GM12878 (cell line): Measurements from ENCODE around the gene HEYL. TPM values are rescaled to one million over a fixed set of nuclear protein-coding genes. Genes with fewer than 3 reads are reported as not detected.

Experiments used
- ATAC-seq: fragments of 200-7000 bp; cut with Tn5 transposase; 3 replicates; pipeline ENCODE4 v1.9.1; 2020; ENCODE audit warnings: mild to moderate bottlenecking, moderate library complexity
- BruUV-seq: library from RNA; stranded (reverse); fragments of 400-500 nt; replicated peaks from 2 replicates; lab custom pipeline; 2021; lab: Mats Ljungman, UMichigan
- CTCF ChIA-PET: fragments of 300-600 bp; sonication (Branson Sonifier 250); formaldehyde crosslinking; extraction: SDS; loops from one replicate; lab custom pipeline; 2021; ENCODE audit warnings: inconsistent platforms; lab: Yijun Ruan, JAX
- POLR2A ChIA-PET: fragments of 350-600 bp; formaldehyde crosslinking; extraction: SDS; loops from one replicate; lab custom pipeline; 2021; ENCODE audit warnings: inconsistent platforms; lab: Charles Lee
- RAD21 ChIA-PET: fragments of 300-600 bp; sonication (Branson Sonifier 250); formaldehyde crosslinking; loops from one replicate; lab custom pipeline; 2023; ENCODE audit warnings: antibody characterized with exemption; ENCODE audit not compliant: unreplicated experiment; lab: Charles Lee
- SMC1A ChIA-PET: fragments of 300-600 bp; sonication (Branson Sonifier 250); formaldehyde crosslinking; loops from one replicate; lab custom pipeline; 2023; ENCODE audit not compliant: unreplicated experiment, uncharacterized antibody; lab: Charles Lee
- DNase-seq: peaks from one replicate; pipeline ENCODE4 v3.0.0-alpha.2; 2011; ENCODE audit warnings: low read depth, low spot score
- FAIRE-seq: peaks from 3 replicates; lab custom pipeline; 2011; peaks lifted over from hg19 to GRCh38; lab: Jason Lieb, UNC
- H2AFZ ChIP-seq: 2 replicates; pipeline ENCODE4 v1.6.0; 2011; ENCODE audit warnings: low read depth, low read length, control low read depth; ENCODE audit not compliant: control insufficient read depth
- H3K27ac ChIP-seq: 2 replicates; pipeline ENCODE4 v1.5.1; 2011; ENCODE audit warnings: control low read depth; ENCODE audit not compliant: control insufficient read depth, insufficient read depth
- H3K27me3 ChIP-seq, 2 experiments: replicated peaks in 1 of 2; 2 replicates each; pipeline versions ENCODE4 v1.6.0 to v1.6.1; 2011; ENCODE audit warnings: low read length in 1 of 2; ENCODE audit not compliant: control insufficient read depth in 2 of 2, insufficient read depth in 2 of 2
- H3K36me3 ChIP-seq, 2 experiments: 2 replicates each; pipeline ENCODE4 v1.5.1; 2011; ENCODE audit warnings: low read length in 1 of 2; ENCODE audit not compliant: control insufficient read depth in 2 of 2, insufficient read depth in 2 of 2
- H3K4me1 ChIP-seq: 2 replicates; pipeline ENCODE4 v1.6.1; 2011; ENCODE audit warnings: mild to moderate bottlenecking, low read length, moderate library complexity, mixed read lengths; ENCODE audit not compliant: control insufficient read depth, insufficient read depth
- H3K4me2 ChIP-seq: 2 replicates; pipeline ENCODE4 v1.6.0; 2011; ENCODE audit warnings: control low read depth; ENCODE audit not compliant: control insufficient read depth, insufficient read depth
- H3K4me3 ChIP-seq: fragments of 200-600 bp; sonication (generic); 2 replicates; pipeline ENCODE4 v1.5.1; 2016
- H3K79me2 ChIP-seq: 2 replicates; pipeline ENCODE4 v1.6.0; 2011; ENCODE audit warnings: low read length; ENCODE audit not compliant: control insufficient read depth, insufficient read depth
- H3K9ac ChIP-seq: 2 replicates; pipeline ENCODE4 v1.8.0; 2011; ENCODE audit warnings: low read length, control low read depth, mixed read lengths; ENCODE audit not compliant: control insufficient read depth, insufficient read depth
- H3K9me3 ChIP-seq: replicated peaks from 3 replicates; pipeline ENCODE4 v1.5.1; 2011; ENCODE audit warnings: mild to moderate bottlenecking, low read length; ENCODE audit not compliant: control insufficient read depth, insufficient read depth
- H4K20me1 ChIP-seq: 2 replicates; pipeline ENCODE4 v1.6.0; 2011; ENCODE audit not compliant: control insufficient read depth, insufficient read depth
- CREB1 ChIP-seq: IDR thresholded peaks from 2 replicates; pipeline ENCODE4 v1.6.1; 2012; ENCODE audit warnings: low read depth, mild to moderate bottlenecking, inconsistent platforms
- FOXK2 ChIP-seq: fragments of 450-650 bp; IDR thresholded peaks from 2 replicates; pipeline ENCODE4 v1.6.1; 2017; ENCODE audit warnings: mild to moderate bottlenecking, moderate library complexity
- HDAC2 ChIP-seq: fragments of 200-600 bp; sonication (generic); IDR thresholded peaks from 2 replicates; pipeline ENCODE4 v1.6.1; 2017
- IRF4 ChIP-seq: IDR thresholded peaks from 2 replicates; pipeline ENCODE4 v1.6.1; 2011; ENCODE audit warnings: low read depth, low read length
- RAD21 ChIP-seq: IDR thresholded peaks from 2 replicates; pipeline ENCODE4 v1.6.1; 2011; ENCODE audit warnings: mild to moderate bottlenecking, low read depth, low read length, moderate library complexity; ENCODE audit not compliant: insufficient read depth
- SMC3 ChIP-seq: IDR thresholded peaks from 2 replicates; pipeline ENCODE4 v1.6.1; 2011; ENCODE audit warnings: low read length, improper control_type of control experiment, borderline replicate concordance
- YY1 ChIP-seq: IDR thresholded peaks from 2 replicates; pipeline ENCODE4 v1.6.1; 2011; ENCODE audit warnings: low read depth, mild to moderate bottlenecking, low read length
- WGBS: methylation state at CpG from one replicate; pipeline ENCODE4 v1.1.6; 2016; ENCODE audit warnings: low lambda C conversion rate; ENCODE audit not compliant: insufficient replicate concordance, insufficient coverage; ENCODE audit errors: missing lambda C conversion rate; 5-methylcytosine and 5-hydroxymethylcytosine counted together
- in situ Hi-C: fragments of 300-500 bp; cut with MboI; formaldehyde crosslinking; loops from 9 replicates; pipeline ENCODE4 v1.14.3; 2018; ENCODE audit warnings: mixed read lengths
- intact Hi-C: fragments of 100-400 bp; cut with micrococcal nuclease; formaldehyde crosslinking; loops from one replicate; pipeline ENCODE4 v1.14.2; 2022; ENCODE audit not compliant: unreplicated experiment
- polyA plus RNA-seq, 11 experiments: library from polyadenylated mRNA; depleted of rRNA in 4 of 11; unstranded in 6 of 11; stranded (reverse) in 5 of 11; fragments of >200 nt; fragmentation: Nextera tagmentation in 4 of 11; fragmentation: Illumina TruSeq in 1 of 11; extraction: Ambion mirVana in 4 of 11; extraction: Trizol in 1 of 11; gene quantifications; 1 replicate in 1 of 11; 2 replicates in 10 of 11; pipeline versions ENCODE4 v1.2.1 to v1.2.3, GENCODE V29; 2011 to 2016; ENCODE audit warnings: inconsistent platforms in 2 of 11, missing spikeins in 2 of 11, low read depth in 1 of 11
- total RNA-seq, 4 experiments: library from RNA; depleted of rRNA in 3 of 4; stranded (reverse); fragments of >200 nt in 3 of 4; fragmentation: Illumina TruSeq in 1 of 4; extraction: Trizol in 1 of 4; gene quantifications; 2 replicates each; pipeline versions ENCODE4 v1.2.1 to v1.2.3, GENCODE V29; 2013 to 2021
- TF ChIP-seq, protein P1 (sequence below), 3 experiments: IDR thresholded peaks in 2 of 3; conservative IDR thresholded peaks in 1 of 3; 2 replicates each; pipeline ENCODE4 v1.5.1; 2011; ENCODE audit warnings: low read depth in 3 of 3, low read length in 3 of 3, mild to moderate bottlenecking in 3 of 3, control low read depth in 2 of 3, moderate library complexity in 2 of 3, inconsistent platforms in 1 of 3, mixed read lengths in 1 of 3; ENCODE audit not compliant: control insufficient read depth in 2 of 3, insufficient read depth in 1 of 3; ENCODE audit errors: extremely low read depth in 1 of 3
- TF ChIP-seq, protein P2 (sequence below): fragments of 450-650 bp; IDR thresholded peaks from 2 replicates; pipeline ENCODE4 v1.6.1; 2018; ENCODE audit warnings: mild to moderate bottlenecking, low read depth, moderate library complexity; ENCODE audit not compliant: partially characterized antibody
- TF ChIP-seq, protein P3 (sequence below): fragments of 450-650 bp; IDR thresholded peaks from 2 replicates; pipeline ENCODE4 v1.6.1; 2017; ENCODE audit warnings: mild to moderate bottlenecking, moderate library complexity

HEYL gene
- total and polyA plus RNA-seq, 10 of the 15 experiments (the other 5 are each of a cell fraction or from before 2014, with no cell fraction given) = under 0.01 to 0.04 TPM; not detected in 8

DNA sequence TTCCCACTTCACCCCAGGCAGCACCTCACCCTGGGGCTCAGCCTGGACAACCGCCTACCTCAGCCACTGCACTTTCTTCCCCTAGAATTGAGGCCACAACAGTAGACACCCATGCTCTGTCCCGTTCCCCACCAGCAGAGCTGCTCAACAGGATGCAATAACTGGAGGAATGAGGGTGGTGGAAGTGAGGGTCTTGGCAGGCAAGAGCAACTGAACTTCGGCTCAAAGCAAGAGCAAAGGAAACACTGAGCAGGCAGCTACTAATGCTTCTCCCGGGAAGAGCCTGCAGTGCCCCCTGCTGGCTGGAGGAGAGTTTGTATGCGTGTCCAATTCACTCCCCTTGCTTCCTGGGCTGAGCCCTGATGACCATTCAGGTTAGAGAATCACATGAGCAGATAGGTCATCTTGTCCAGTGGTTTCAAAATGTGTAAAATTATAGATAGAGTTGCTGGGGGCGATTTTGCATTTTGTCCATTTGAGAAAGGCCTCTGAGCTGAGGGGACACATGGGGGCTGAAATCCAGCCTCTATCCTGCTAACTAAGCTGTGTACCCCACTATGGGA is 18.6 kb upstream of the HEYL start:
- RAD21 ChIA-PET = interaction anchor here (0.9 to 4.4 kb wide), 6 partner anchors 9 to 61 kb away, joined by 3 to 49 read pairs (median 6); partner anchors contain the start of gene NT5C1A
- Histone ChIP-seq H3K27ac (no peak overlapping the region), H3K9ac (no peak overlapping the region), H3K4me1 (peaks cover 5% of the 10 kb centered on the region; the same call in 1 of the 2 replicates), H3K79me2 (no peaks in the 10 kb centered on the region), H3K4me2 (no peak overlapping the region), H3K36me3 (no peaks in the 10 kb centered on the region), H3K9me3 (no peaks in the 10 kb centered on the region), H2AFZ (peak overlapping the region; percentile 89), H3K27me3 (no peaks in the 10 kb centered on the region; a peak in 1 of 4 replicates), H4K20me1 (no peaks in the 10 kb centered on the region), H3K4me3 (no peak overlapping the region)
- POLR2A ChIA-PET = interaction anchor here (1.4 kb wide), 1 partner anchor 52 kb away, joined by 4 read pairs; no protein-coding TSS in a partner anchor
- DNase-seq (no peak), ATAC-seq (peak; percentile 94), FAIRE-seq (peak; percentile 80)
- 10% methylated on average over 6 of the region's 6 CpGs for WGBS
- TF ChIP-seq, protein P1, sequence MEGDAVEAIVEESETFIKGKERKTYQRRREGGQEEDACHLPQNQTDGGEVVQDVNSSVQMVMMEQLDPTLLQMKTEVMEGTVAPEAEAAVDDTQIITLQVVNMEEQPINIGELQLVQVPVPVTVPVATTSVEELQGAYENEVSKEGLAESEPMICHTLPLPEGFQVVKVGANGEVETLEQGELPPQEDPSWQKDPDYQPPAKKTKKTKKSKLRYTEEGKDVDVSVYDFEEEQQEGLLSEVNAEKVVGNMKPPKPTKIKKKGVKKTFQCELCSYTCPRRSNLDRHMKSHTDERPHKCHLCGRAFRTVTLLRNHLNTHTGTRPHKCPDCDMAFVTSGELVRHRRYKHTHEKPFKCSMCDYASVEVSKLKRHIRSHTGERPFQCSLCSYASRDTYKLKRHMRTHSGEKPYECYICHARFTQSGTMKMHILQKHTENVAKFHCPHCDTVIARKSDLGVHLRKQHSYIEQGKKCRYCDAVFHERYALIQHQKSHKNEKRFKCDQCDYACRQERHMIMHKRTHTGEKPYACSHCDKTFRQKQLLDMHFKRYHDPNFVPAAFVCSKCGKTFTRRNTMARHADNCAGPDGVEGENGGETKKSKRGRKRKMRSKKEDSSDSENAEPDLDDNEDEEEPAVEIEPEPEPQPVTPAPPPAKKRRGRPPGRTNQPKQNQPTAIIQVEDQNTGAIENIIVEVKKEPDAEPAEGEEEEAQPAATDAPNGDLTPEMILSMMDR (IDR thresholded peaks at IDR 0.05 in 2 of 3, conservative IDR thresholded peaks at IDR 0.05 in 1 of 3; ENCODE audit: control insufficient read depth in 2 of 3, extremely low read depth in 1 of 3, insufficient read depth in 1 of 3, low read depth in 3 of 3, low read length in 3 of 3) = peak; percentile 75 to 93 (median 84)
- TF ChIP-seq, protein P2, sequence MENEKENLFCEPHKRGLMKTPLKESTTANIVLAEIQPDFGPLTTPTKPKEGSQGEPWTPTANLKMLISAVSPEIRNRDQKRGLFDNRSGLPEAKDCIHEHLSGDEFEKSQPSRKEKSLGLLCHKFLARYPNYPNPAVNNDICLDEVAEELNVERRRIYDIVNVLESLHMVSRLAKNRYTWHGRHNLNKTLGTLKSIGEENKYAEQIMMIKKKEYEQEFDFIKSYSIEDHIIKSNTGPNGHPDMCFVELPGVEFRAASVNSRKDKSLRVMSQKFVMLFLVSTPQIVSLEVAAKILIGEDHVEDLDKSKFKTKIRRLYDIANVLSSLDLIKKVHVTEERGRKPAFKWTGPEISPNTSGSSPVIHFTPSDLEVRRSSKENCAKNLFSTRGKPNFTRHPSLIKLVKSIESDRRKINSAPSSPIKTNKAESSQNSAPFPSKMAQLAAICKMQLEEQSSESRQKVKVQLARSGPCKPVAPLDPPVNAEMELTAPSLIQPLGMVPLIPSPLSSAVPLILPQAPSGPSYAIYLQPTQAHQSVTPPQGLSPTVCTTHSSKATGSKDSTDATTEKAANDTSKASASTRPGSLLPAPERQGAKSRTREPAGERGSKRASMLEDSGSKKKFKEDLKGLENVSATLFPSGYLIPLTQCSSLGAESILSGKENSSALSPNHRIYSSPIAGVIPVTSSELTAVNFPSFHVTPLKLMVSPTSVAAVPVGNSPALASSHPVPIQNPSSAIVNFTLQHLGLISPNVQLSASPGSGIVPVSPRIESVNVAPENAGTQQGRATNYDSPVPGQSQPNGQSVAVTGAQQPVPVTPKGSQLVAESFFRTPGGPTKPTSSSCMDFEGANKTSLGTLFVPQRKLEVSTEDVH = no peak
- TF ChIP-seq RAD21 (peak; percentile 64), HDAC2 (no peak), CREB1 (0 out of 2 replicates have a peak, but pooled peaks have one; percentile 30), SMC3 (peak; percentile 54; the same call in 1 of the 2 replicates), FOXK2 (no peak), YY1 (0 out of 2 replicates have a peak, but pooled peaks have one; percentile 49), IRF4 (peak; percentile 36; the same call in 1 of the 2 replicates)
- TF ChIP-seq, protein P3, sequence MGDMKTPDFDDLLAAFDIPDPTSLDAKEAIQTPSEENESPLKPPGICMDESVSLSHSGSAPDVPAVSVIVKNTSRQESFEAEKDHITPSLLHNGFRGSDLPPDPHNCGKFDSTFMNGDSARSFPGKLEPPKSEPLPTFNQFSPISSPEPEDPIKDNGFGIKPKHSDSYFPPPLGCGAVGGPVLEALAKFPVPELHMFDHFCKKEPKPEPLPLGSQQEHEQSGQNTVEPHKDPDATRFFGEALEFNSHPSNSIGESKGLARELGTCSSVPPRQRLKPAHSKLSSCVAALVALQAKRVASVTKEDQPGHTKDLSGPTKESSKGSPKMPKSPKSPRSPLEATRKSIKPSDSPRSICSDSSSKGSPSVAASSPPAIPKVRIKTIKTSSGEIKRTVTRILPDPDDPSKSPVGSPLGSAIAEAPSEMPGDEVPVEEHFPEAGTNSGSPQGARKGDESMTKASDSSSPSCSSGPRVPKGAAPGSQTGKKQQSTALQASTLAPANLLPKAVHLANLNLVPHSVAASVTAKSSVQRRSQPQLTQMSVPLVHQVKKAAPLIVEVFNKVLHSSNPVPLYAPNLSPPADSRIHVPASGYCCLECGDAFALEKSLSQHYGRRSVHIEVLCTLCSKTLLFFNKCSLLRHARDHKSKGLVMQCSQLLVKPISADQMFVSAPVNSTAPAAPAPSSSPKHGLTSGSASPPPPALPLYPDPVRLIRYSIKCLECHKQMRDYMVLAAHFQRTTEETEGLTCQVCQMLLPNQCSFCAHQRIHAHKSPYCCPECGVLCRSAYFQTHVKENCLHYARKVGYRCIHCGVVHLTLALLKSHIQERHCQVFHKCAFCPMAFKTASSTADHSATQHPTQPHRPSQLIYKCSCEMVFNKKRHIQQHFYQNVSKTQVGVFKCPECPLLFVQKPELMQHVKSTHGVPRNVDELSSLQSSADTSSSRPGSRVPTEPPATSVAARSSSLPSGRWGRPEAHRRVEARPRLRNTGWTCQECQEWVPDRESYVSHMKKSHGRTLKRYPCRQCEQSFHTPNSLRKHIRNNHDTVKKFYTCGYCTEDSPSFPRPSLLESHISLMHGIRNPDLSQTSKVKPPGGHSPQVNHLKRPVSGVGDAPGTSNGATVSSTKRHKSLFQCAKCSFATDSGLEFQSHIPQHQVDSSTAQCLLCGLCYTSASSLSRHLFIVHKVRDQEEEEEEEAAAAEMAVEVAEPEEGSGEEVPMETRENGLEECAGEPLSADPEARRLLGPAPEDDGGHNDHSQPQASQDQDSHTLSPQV = no peak
- SMC1A ChIA-PET = interaction anchor here (0.8 to 3.5 kb wide), 14 partner anchors 9 to 559 kb away, joined by 3 to 35 read pairs (median 4); no protein-coding TSS in a partner anchor
- CTCF ChIA-PET = interaction anchor here (0.6 to 11.1 kb wide), 43 partner anchors 9 to 560 kb away, joined by 3 to 312 read pairs (median 4); partner anchors contain the start of genes NT5C1A and PABPC4
- in situ Hi-C loops (no loop called here), intact Hi-C loops (loop anchor here (10.0 kb wide), 1 partner anchor 553 kb away; no protein-coding TSS in a partner anchor)
- BruUV-seq = no TSS peak
